ENCODE measurements around the gene CCDC12. TPM values are rescaled to one million over a fixed set of nuclear protein-coding genes. Genes with fewer than 3 reads are reported as not detected.

CCDC12 gene
- total RNA-seq, 4 donors from 2014 or later = 64.6 to 101 (median 82.5) TPM

GRCh38 chr3:46995901-46996562 lies 19.5 kb upstream of the CCDC12 start:
- intact Hi-C loops (cut with DNase I; ENCODE audit: low total_unique reads) = no loop called here
- DNase-seq (ENCODE audit: low spot score in 2 of 2) = no peak
- 88 to 92% methylated on average over 21 of the region's 22 CpGs for WGBS, 2 donors
- H3K4me3 ChIP-seq (ENCODE audit: low read depth, poor library complexity, severe bottlenecking) = no peak overlapping the region
- TF ChIP-seq CTCF (IDR thresholded peaks at IDR 0.05) (no peak), POLR2A (IDR thresholded peaks at IDR 0.05) (no peak)

GRCh38 chr3:46994801-46995731 lies 18.5 kb upstream of the CCDC12 start:
- TF ChIP-seq CTCF (IDR thresholded peaks at IDR 0.05) = no peak
- no peak for TF ChIP-seq POLR2A (IDR thresholded peaks at IDR 0.05)
- intact Hi-C loops (cut with DNase I; ENCODE audit: low total_unique reads) = no loop called here

GRCh38 chr3:46993986-46994385 lies 17.4 kb upstream of the CCDC12 start:
- TF ChIP-seq POLR2A (IDR thresholded peaks at IDR 0.05) = no peak
- no peak for TF ChIP-seq CTCF (IDR thresholded peaks at IDR 0.05)
- 86 to 87% methylated on average over 5 to 7 of the region's 7 CpGs for WGBS, 2 donors
- DNase-seq (ENCODE audit: low spot score in 2 of 2) = no peak
- intact Hi-C loops (cut with DNase I; ENCODE audit: low total_unique reads) = no loop called here
- no peak overlapping the region for H3K4me3 ChIP-seq (ENCODE audit: low read depth, poor library complexity, severe bottlenecking)

More at GRCh38 chr3:46994801-46995731, 18.5 kb upstream of the CCDC12 start:
- H3K4me3 ChIP-seq (ENCODE audit: low read depth, poor library complexity, severe bottlenecking) = no peak overlapping the region
- DNase-seq (ENCODE audit: low spot score in 2 of 2) = no peak
- WGBS, 2 donors = 91 to 93% methylated on average over 27 of the region's 29 CpGs

GRCh38 chr3:46993292-46993691 lies 16.7 kb upstream of the CCDC12 start:
- DNase-seq (ENCODE audit: low spot score in 2 of 2) = no peak
- no peak for TF ChIP-seq CTCF (IDR thresholded peaks at IDR 0.05)
- no peak for TF ChIP-seq POLR2A (IDR thresholded peaks at IDR 0.05)
- WGBS, 2 donors = 63 to 100% methylated on average over 1 to 2 of the region's 2 CpGs
- no peak overlapping the region for H3K4me3 ChIP-seq (ENCODE audit: low read depth, poor library complexity, severe bottlenecking)
- intact Hi-C loops (cut with DNase I; ENCODE audit: low total_unique reads) = no loop called here

- 86 to 89% methylated on average over 8 to 9 of the region's 9 CpGs for WGBS, 2 donors
- intact Hi-C loops (cut with DNase I; ENCODE audit: low total_unique reads) = no loop called here
- TF ChIP-seq POLR2A (IDR thresholded peaks at IDR 0.05) = no peak
- TF ChIP-seq CTCF (IDR thresholded peaks at IDR 0.05) = no peak
- no peak for DNase-seq (ENCODE audit: low spot score in 2 of 2)
- no peak overlapping the region for H3K4me3 ChIP-seq (ENCODE audit: low read depth, poor library complexity, severe bottlenecking)
Measured at GRCh38 chr3:46992231-46992630, 15.7 kb upstream of the CCDC12 start.

All from lower leg skin (tissue), 4 donors.